Measurements from ENCODE around the gene IPO4.

IPO4 gene

GRCh38 chr14:24143511-24143910 lies 45.1 kb downstream of the IPO4 start:
- H3K4me3 ChIP-seq (ENCODE audit: low read length), result no peak overlapping the region
- H2BK5ac ChIP-seq (ENCODE audit: low read length), result no peak overlapping the region
- H3K9ac ChIP-seq (ENCODE audit: low read length), result no peak overlapping the region
- no peak overlapping the region for H3K18ac ChIP-seq (ENCODE audit: low read length)
- H3K36me3 ChIP-seq (ENCODE audit: control insufficient read depth, insufficient read depth, low read length), result peaks cover 4% of the 10 kb centered on the region
- no peak overlapping the region for H2BK15ac ChIP-seq (replicated peaks; ENCODE audit: low read depth)
- no peak overlapping the region for H3K56ac ChIP-seq (ENCODE audit: low read length)
- peaks cover 21% of the 10 kb centered on the region for H3K79me1 ChIP-seq (ENCODE audit: low read length)
- peaks cover 10% of the 10 kb centered on the region for H3K4me1 ChIP-seq (ENCODE audit: control insufficient read depth, low read depth, low read length)
- H4K8ac ChIP-seq (ENCODE audit: low read depth, low read length), result no peak overlapping the region
- no CpG with 5 or more reads among the region's 2 CpGs for WGBS (ENCODE audit: extremely low coverage, insufficient coverage, low lambda C conversion rate)
- no peaks in the 10 kb centered on the region for H3K27me3 ChIP-seq (ENCODE audit: insufficient read depth, low read length, poor library complexity)
- no peak overlapping the region for H4K5ac ChIP-seq (ENCODE audit: low read length)
- DNase-seq, result no peak
- no peak overlapping the region for H3K23ac ChIP-seq (ENCODE audit: low read length)
- H3K4ac ChIP-seq (ENCODE audit: low read depth, low read length), result no peak overlapping the region
- no peak overlapping the region for H2AK5ac ChIP-seq (ENCODE audit: low read length)
- peaks cover 24% of the 10 kb centered on the region for H3K79me2 ChIP-seq (ENCODE audit: control insufficient read depth, insufficient read depth, low read length)
- no peak overlapping the region for H3K27ac ChIP-seq (ENCODE audit: low read depth, low read length)
- H3K4me2 ChIP-seq (ENCODE audit: low read length), result no peak overlapping the region
- H2BK120ac ChIP-seq (ENCODE audit: low read depth, low read length), result no peak overlapping the region

DNA sequence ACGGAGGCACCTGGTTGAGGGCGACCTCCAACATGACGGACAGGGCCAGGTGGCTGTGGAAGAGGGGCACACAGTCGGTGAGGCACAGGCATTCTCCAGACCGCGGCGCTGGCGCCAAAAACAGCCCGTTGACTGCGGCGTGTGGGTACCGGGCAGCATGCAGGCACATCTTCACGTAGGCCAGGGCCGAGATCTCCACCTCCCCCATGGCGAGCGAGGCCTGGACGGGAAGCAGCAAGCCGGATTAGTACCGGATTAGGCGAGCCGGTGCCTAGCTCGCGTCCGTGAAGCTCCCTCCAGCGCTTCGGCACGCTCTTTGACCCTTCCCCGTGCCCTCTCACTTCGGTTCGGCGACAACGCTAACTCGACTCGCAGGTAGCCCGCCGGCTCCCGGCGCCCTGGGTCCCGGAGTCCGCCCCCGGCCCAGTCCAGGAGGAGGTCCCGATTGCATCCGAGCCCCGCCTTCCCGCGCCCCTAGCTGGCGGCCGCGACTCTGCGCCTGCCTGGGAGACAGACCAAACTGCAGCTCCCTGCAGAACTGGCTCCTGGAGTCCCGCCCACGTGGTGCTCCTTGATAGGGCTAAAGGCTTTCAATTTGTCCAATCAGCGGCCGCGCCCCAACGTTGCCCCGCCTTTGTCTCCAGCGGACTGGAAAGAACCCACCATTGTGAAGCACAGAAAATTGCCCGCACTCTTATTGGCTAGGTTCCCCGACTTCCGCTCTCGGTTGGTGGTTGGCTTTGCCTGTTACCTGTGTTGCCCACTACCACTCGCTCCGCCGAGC lies 47.3 kb downstream of the IPO4 start, which contains the start of gene EMC9:
TSS of gene EMC9 (minus strand) at position 495 of the 784 bp plus-strand sequence. CDS start at position 208, 287 bp downstream.
- WGBS (ENCODE audit: extremely low coverage, insufficient coverage, low lambda C conversion rate), result no CpG with 5 or more reads among the region's 65 CpGs
- Histone ChIP-seq H3K79me2 (ENCODE audit: control insufficient read depth, insufficient read depth, low read length) (peaks cover 13% of the 10 kb centered on the region), H2BK5ac (ENCODE audit: low read length) (peak within 1 kb of the TSS; percentile 99), H3K79me1 (ENCODE audit: low read length) (peaks cover 13% of the 10 kb centered on the region), H3K4me1 (ENCODE audit: control insufficient read depth, low read depth, low read length) (peaks cover 9% of the 10 kb centered on the region), H3K4me2 (ENCODE audit: low read length) (peak within 1 kb of the TSS; percentile 91), H2BK15ac (replicated peaks; ENCODE audit: low read depth) (no peak within 1 kb of the TSS), H3K27ac (ENCODE audit: low read depth, low read length) (peak within 1 kb of the TSS; percentile 95), H3K36me3 (ENCODE audit: control insufficient read depth, insufficient read depth, low read length) (peaks cover 5% of the 10 kb centered on the region), H3K27me3 (ENCODE audit: insufficient read depth, low read length, poor library complexity) (no peaks in the 10 kb centered on the region), H3K9ac (ENCODE audit: low read length) (peak within 1 kb of the TSS; percentile 100), H3K18ac (ENCODE audit: low read length) (peak within 1 kb of the TSS; percentile 63), H3K4ac (ENCODE audit: low read depth, low read length) (peak within 1 kb of the TSS; percentile 49), H3K23ac (ENCODE audit: low read length) (peak within 1 kb of the TSS; percentile 74), H2AK5ac (ENCODE audit: low read length) (peak within 1 kb of the TSS; percentile 64), H4K5ac (ENCODE audit: low read length) (no peak within 1 kb of the TSS), H2BK120ac (ENCODE audit: low read depth, low read length) (no peak within 1 kb of the TSS), H3K56ac (ENCODE audit: low read length) (peak within 1 kb of the TSS; percentile 100), H3K4me3 (ENCODE audit: low read length) (peak within 1 kb of the TSS; percentile 98), H4K8ac (ENCODE audit: low read depth, low read length) (peak within 1 kb of the TSS; percentile 31)
- DNase-seq, result peak; percentile 100

- Histone ChIP-seq H3K4me1 (ENCODE audit: control insufficient read depth, low read depth, low read length) (peaks cover 4% of the 10 kb centered on the region), H3K4me2 (ENCODE audit: low read length) (no peak overlapping the region), H2AK5ac (ENCODE audit: low read length) (no peak overlapping the region), H3K27me3 (ENCODE audit: insufficient read depth, low read length, poor library complexity) (no peaks in the 10 kb centered on the region), H2BK15ac (replicated peaks; ENCODE audit: low read depth) (no peak overlapping the region), H3K18ac (ENCODE audit: low read length) (no peak overlapping the region), H3K4me3 (ENCODE audit: low read length) (no peak overlapping the region), H3K9ac (ENCODE audit: low read length) (peak overlapping the region; percentile 36), H3K23ac (ENCODE audit: low read length) (no peak overlapping the region), H2BK120ac (ENCODE audit: low read depth, low read length) (no peak overlapping the region), H3K4ac (ENCODE audit: low read depth, low read length) (no peak overlapping the region), H2BK5ac (ENCODE audit: low read length) (no peak overlapping the region), H4K5ac (ENCODE audit: low read length) (no peak overlapping the region), H3K27ac (ENCODE audit: low read depth, low read length) (no peak overlapping the region), H3K79me2 (ENCODE audit: control insufficient read depth, insufficient read depth, low read length) (peaks cover 13% of the 10 kb centered on the region), H3K79me1 (ENCODE audit: low read length) (peaks cover 9% of the 10 kb centered on the region), H3K56ac (ENCODE audit: low read length) (peak overlapping the region; percentile 38), H4K8ac (ENCODE audit: low read depth, low read length) (no peak overlapping the region), H3K36me3 (ENCODE audit: control insufficient read depth, insufficient read depth, low read length) (peaks cover 5% of the 10 kb centered on the region)
- WGBS (ENCODE audit: extremely low coverage, insufficient coverage, low lambda C conversion rate), result no CpG with 5 or more reads among the region's 9 CpGs
- DNase-seq, result no peak
Observed at GRCh38 chr14:24139272-24139934, 49.2 kb downstream of the IPO4 start.

DNA sequence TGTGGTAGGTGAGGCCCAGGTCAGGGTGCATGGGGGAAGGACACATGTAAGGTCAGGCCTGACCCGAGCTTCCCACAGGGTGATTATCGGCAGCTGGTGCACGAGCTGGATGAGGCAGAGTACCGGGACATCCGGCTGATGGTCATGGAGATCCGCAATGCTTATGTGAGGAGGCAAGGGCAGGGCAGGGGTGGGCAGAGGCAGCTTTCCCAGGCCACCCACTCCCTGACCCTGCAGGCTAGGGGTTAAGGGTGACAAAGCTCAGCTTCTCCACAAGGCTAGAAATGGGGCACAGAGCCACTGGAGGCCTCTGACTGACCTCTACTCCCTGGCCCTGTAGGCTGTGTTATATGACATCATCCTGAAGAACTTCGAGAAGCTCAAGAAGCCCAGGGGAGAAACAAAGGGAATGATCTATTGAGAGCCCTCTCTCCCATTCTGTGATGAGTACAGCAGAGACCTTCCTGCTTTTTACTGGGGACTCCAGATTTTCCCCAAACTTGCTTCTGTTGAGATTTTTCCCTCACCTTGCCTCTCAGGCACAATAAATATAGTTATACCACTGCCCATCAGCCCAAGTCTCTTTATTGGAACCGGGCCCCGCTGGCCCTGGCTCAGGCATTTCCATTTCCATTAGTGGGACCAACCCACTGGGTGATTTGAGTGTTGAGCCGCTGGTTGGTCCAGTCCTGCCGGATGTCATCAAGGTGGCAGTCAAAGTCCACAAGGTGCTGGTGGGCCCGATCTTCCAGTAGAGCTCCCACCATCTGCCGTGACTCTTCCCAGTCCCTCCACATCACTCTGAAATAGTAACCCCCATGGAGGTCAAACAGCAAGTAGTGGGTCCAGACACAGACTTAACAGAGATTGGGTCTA lies 50.0 kb downstream of the IPO4 start:
- Histone ChIP-seq H3K27me3 (ENCODE audit: insufficient read depth, low read length, poor library complexity) (no peaks in the 10 kb centered on the region), H3K36me3 (ENCODE audit: control insufficient read depth, insufficient read depth, low read length) (peaks cover 5% of the 10 kb centered on the region), H3K23ac (ENCODE audit: low read length) (no peak overlapping the region), H3K4me3 (ENCODE audit: low read length) (no peak overlapping the region), H3K4me1 (ENCODE audit: control insufficient read depth, low read depth, low read length) (peaks cover 4% of the 10 kb centered on the region), H3K79me2 (ENCODE audit: control insufficient read depth, insufficient read depth, low read length) (peaks cover 13% of the 10 kb centered on the region), H2BK120ac (ENCODE audit: low read depth, low read length) (no peak overlapping the region), H4K8ac (ENCODE audit: low read depth, low read length) (no peak overlapping the region), H2AK5ac (ENCODE audit: low read length) (no peak overlapping the region), H3K27ac (ENCODE audit: low read depth, low read length) (no peak overlapping the region), H4K5ac (ENCODE audit: low read length) (no peak overlapping the region), H3K4me2 (ENCODE audit: low read length) (no peak overlapping the region), H2BK15ac (replicated peaks; ENCODE audit: low read depth) (no peak overlapping the region), H3K79me1 (ENCODE audit: low read length) (peaks cover 9% of the 10 kb centered on the region), H3K4ac (ENCODE audit: low read depth, low read length) (no peak overlapping the region), H3K18ac (ENCODE audit: low read length) (no peak overlapping the region), H3K56ac (ENCODE audit: low read length) (no peak overlapping the region), H2BK5ac (ENCODE audit: low read length) (no peak overlapping the region), H3K9ac (ENCODE audit: low read length) (no peak overlapping the region)
- no CpG with 5 or more reads among the region's 13 CpGs for WGBS (ENCODE audit: extremely low coverage, insufficient coverage, low lambda C conversion rate)
- no peak for DNase-seq

DNA sequence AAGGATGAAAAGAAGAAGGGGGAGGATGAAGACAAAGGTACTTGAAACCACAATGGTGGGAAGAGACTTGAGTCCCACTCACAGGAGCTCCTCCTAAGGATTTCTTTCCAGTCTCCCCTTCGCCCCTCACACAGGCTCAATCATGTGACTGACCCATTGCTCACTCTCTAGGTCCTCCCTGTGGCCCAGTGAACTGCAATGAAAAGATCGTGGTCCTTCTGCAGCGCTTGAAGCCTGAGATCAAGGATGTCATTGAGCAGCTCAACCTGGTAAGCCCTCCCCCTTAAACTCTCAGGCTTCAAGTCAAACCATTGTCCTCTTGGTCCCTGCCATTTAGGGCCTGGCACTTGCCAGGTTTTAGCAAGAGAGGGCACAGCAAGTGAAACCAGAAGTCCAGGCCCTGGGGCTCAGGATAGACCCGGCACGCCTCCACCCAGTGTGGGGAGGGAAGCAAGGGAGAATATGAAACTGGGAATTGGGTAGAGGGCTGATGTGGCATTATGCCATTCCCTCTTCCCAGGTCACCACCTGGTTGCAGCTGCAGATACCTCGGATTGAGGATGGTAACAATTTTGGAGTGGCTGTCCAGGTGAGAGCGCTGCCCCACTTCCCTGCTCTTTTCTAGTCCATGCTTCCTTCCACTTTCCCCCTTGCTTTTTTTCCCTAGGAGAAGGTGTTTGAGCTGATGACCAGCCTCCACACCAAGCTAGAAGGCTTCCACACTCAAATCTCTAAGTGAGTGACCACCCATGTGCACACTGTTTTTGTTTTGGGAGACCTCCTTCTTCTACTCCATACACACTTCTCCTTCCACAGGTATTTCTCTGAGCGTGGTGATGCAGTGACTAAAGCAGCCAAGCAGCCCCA lies 50.9 kb downstream of the IPO4 start:
- Histone ChIP-seq H3K4ac (ENCODE audit: low read depth, low read length) (no peak overlapping the region), H2BK5ac (ENCODE audit: low read length) (no peak overlapping the region), H4K8ac (ENCODE audit: low read depth, low read length) (no peak overlapping the region), H3K9ac (ENCODE audit: low read length) (no peak overlapping the region), H3K23ac (ENCODE audit: low read length) (no peak overlapping the region), H3K79me1 (ENCODE audit: low read length) (peaks cover 9% of the 10 kb centered on the region), H3K27ac (ENCODE audit: low read depth, low read length) (no peak overlapping the region), H3K27me3 (ENCODE audit: insufficient read depth, low read length, poor library complexity) (no peaks in the 10 kb centered on the region), H3K36me3 (ENCODE audit: control insufficient read depth, insufficient read depth, low read length) (peaks cover 5% of the 10 kb centered on the region), H2BK120ac (ENCODE audit: low read depth, low read length) (no peak overlapping the region), H4K5ac (ENCODE audit: low read length) (no peak overlapping the region), H3K4me2 (ENCODE audit: low read length) (no peak overlapping the region), H3K4me3 (ENCODE audit: low read length) (no peak overlapping the region), H2AK5ac (ENCODE audit: low read length) (no peak overlapping the region), H3K4me1 (ENCODE audit: control insufficient read depth, low read depth, low read length) (peaks cover 4% of the 10 kb centered on the region), H3K18ac (ENCODE audit: low read length) (no peak overlapping the region), H3K56ac (ENCODE audit: low read length) (no peak overlapping the region), H2BK15ac (replicated peaks; ENCODE audit: low read depth) (no peak overlapping the region), H3K79me2 (ENCODE audit: control insufficient read depth, insufficient read depth, low read length) (peaks cover 13% of the 10 kb centered on the region)
- no CpG with 5 or more reads among the region's 8 CpGs for WGBS (ENCODE audit: extremely low coverage, insufficient coverage, low lambda C conversion rate)
- DNase-seq, result no peak
